Measurements from ENCODE around the gene GTPBP1. TPM values are rescaled to one million over a fixed set of nuclear protein-coding genes. Genes with fewer than 3 reads are reported as not detected.
A peak's percentile ranks its signal among the peaks of the same experiment; 100 is the strongest.

GTPBP1 gene
- total RNA-seq, 1 experiment from 2014 or later: 108 TPM

DNA sequence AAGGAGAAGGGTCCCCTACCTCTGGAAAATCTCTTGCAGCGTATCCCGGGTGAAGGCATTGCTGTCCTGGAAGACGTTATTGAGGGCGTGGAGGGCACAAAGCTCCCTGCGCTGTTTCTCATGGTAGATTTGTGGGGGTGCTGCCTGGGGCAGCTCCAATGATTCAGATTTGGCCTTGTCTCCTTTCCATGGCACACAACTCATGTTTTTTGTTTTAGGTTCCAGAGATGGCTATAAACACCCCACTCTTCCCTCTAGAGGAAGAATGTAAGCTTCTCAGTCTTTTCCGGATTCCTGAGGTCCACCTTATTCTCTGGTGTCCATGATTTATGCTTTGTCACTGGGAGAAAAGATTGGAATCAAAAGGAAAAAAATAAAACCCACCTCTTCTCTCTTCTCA lies 6.0 kb upstream of the GTPBP1 start:
- Histone ChIP-seq H4K5ac (ENCODE audit: insufficient read length, low read depth, low read length) (no peak overlapping the region), H3K56ac (ENCODE audit: insufficient read length, low read depth, low read length) (no peak overlapping the region), H3K27me3 (ENCODE audit: insufficient read depth, low read length) (no peaks in the 10 kb centered on the region), H2BK12ac (ENCODE audit: insufficient read length, low read depth, low read length) (no peak overlapping the region), H3K23me2 (ENCODE audit: insufficient read length, low read depth, low read length, poor library complexity, severe bottlenecking) (peaks cover 11% of the 10 kb centered on the region), H3K14ac (ENCODE audit: insufficient read depth, low read length) (no peak overlapping the region), H2BK20ac (ENCODE audit: low read depth, low read length, poor library complexity, severe bottlenecking) (no peak overlapping the region), H3K9me3 (ENCODE audit: control insufficient read depth, low read depth, low read length) (no peaks in the 10 kb centered on the region), H3T11ph (ENCODE audit: low read length) (no peak overlapping the region), H3K23ac (ENCODE audit: insufficient read length, low read depth, low read length) (no peak overlapping the region), H2AK5ac (ENCODE audit: insufficient read length, low read length) (no peak overlapping the region), H3K4me1 (ENCODE audit: insufficient read depth, low read length) (peaks cover 9% of the 10 kb centered on the region), H3K9ac (ENCODE audit: extremely low read depth, insufficient read length, low read length) (peak overlapping the region; percentile 50), H4K20me1 (ENCODE audit: control insufficient read depth, insufficient read depth, insufficient read length) (no peaks in the 10 kb centered on the region), H2BK15ac (ENCODE audit: low read depth, low read length) (no peak overlapping the region), H3K4ac (ENCODE audit: low read depth, low read length) (no peak overlapping the region), H2BK5ac (ENCODE audit: insufficient read length, low read length) (no peak overlapping the region), H3K4me2 (ENCODE audit: insufficient read depth, insufficient read length, low read length) (peak overlapping the region; percentile 72), H2BK120ac (ENCODE audit: low read depth, low read length, poor library complexity, severe bottlenecking) (no peak overlapping the region), H2AFZ (ENCODE audit: low read length) (no peak overlapping the region), H4K91ac (ENCODE audit: insufficient read length, low read depth, low read length) (no peak overlapping the region), H3K79me2 (ENCODE audit: insufficient read depth, low read length) (peaks cover 9% of the 10 kb centered on the region), H3K18ac (ENCODE audit: insufficient read length, low read depth, low read length) (no peak overlapping the region), H3K27ac (ENCODE audit: insufficient read length, low read depth, low read length) (no peak overlapping the region), H3K79me1 (ENCODE audit: insufficient read depth, low read depth, low read length, poor library complexity, severe bottlenecking) (no peaks in the 10 kb centered on the region), H4K8ac (replicated peaks; ENCODE audit: insufficient read length, low read depth, low read length) (no peak overlapping the region)
- DNase-seq: no peak
- peaks cover 7 to 26% (median 8%) of the 10 kb centered on the region in 3 experiments; a peak in 6 of 7 replicates for H3K36me3 Mint-ChIP-seq (ENCODE audit: insufficient read depth in 1 of 3, low read depth in 3 of 3)
- H3K27me3 Mint-ChIP-seq (ENCODE audit: low read depth): no peaks in the 10 kb centered on the region; the same call in 1 of the 2 replicates
- H3K27ac Mint-ChIP-seq: peak overlapping the region in 1 of 3 experiments; percentile 83; a peak in 2 of 7 replicates
- H3K4me1 Mint-ChIP-seq: peaks cover 45 to 56% of the 10 kb centered on the region in 2 experiments
- H3K9me3 Mint-ChIP-seq: no peaks in the 10 kb centered on the region
- TF ChIP-seq, protein P1, sequence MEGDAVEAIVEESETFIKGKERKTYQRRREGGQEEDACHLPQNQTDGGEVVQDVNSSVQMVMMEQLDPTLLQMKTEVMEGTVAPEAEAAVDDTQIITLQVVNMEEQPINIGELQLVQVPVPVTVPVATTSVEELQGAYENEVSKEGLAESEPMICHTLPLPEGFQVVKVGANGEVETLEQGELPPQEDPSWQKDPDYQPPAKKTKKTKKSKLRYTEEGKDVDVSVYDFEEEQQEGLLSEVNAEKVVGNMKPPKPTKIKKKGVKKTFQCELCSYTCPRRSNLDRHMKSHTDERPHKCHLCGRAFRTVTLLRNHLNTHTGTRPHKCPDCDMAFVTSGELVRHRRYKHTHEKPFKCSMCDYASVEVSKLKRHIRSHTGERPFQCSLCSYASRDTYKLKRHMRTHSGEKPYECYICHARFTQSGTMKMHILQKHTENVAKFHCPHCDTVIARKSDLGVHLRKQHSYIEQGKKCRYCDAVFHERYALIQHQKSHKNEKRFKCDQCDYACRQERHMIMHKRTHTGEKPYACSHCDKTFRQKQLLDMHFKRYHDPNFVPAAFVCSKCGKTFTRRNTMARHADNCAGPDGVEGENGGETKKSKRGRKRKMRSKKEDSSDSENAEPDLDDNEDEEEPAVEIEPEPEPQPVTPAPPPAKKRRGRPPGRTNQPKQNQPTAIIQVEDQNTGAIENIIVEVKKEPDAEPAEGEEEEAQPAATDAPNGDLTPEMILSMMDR (conservative IDR thresholded peaks at IDR 0.05): no peak
- peak overlapping the region; percentile 93 to 99 for H3K4me3 Mint-ChIP-seq
- no CpG with 5 or more reads among the region's 6 CpGs for WGBS (ENCODE audit: extremely low coverage, insufficient read length, low lambda C conversion rate)

Measured in H9 (cell line).